ENCODE data around the gene FAM124A.

Gene FAM124A, protein sequence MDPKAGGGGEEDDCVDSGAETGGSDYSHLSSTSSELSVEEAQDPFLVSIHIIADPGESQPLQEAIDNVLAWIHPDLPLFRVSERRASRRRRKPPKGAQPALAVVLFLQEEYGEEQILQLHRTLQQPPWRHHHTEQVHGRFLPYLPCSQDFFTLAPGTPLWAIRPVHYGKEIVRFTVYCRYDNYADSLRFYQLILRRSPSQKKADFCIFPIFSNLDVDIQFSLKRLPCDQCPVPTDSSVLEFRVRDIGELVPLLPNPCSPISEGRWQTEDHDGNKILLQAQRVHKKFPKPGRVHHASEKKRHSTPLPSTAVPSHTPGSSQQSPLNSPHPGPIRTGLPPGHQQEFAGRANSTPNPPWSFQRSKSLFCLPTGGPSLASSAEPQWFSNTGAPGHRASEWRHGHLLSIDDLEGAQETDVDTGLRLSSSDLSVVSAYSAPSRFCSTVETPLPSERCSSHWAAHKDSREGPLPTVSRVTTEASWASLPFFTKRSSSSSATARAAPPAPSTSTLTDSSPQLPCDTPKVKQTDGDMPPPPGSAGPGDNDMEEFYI

DNA sequence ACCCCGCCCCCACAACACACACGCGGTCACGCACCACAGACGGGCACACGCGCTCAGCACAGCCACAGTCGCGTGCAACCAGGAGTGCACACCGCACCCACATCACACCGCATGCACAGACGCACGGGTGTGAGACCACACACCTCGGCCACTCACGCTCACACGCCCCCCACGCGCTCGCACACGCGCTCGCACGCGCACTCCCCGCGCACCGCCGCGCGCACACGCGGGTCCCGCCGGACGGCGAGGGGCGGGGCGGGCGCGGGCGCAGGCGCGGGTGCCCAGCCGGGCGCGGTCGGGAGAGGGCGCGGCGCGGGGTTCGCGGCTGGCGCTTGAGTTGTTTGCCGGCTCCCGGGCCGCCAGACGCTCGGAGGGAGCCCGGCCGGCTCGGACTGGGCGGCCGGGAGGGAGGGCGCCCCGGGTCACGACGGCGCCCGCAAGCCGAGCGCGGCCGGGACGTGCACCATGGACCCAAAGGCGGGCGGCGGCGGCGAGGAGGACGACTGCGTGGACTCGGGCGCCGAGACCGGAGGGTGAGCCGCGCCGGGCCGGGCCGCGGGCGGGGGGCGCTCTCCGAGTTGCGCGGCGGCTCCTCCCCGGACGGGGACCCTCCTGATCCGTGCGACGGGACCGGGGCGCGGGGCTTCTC, at the start of gene FAM124A:
FAM124A (plus strand) TSS at position 362 of the 649 bp plus-strand sequence; CDS start at position 466, 104 bp downstream.
- in situ Hi-C loops (cut with HindIII; ENCODE audit: low pct_ligation_motif_present, low pct_unique_long_range_greater_than_20kb, low sequenced_read_pairs) = no loop called here
- peak; percentile 42 for DNase-seq

DNA sequence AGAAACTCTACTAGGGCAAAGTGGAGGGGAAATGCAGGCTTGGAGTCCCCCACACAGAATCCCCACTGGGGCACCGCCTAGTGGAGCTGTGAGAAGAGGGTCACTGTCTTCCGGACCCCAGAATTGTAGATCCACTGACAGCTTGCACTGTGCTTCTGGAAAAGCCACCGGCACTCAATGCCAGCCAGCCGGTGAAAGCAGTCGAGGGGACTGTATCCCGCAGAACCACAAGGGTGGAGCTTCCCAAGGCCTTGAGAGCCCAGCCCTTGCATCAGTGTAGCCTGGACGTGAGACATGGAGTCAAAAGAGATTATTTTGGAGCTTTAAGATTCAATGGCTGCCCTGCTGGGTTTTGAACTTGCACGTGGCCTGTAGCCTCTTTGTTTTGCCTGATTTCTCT, 47.2 kb upstream of the FAM124A start:
- in situ Hi-C loops (cut with HindIII; ENCODE audit: low pct_ligation_motif_present, low pct_unique_long_range_greater_than_20kb, low sequenced_read_pairs) = no loop called here
- DNase-seq = no peak

DNA sequence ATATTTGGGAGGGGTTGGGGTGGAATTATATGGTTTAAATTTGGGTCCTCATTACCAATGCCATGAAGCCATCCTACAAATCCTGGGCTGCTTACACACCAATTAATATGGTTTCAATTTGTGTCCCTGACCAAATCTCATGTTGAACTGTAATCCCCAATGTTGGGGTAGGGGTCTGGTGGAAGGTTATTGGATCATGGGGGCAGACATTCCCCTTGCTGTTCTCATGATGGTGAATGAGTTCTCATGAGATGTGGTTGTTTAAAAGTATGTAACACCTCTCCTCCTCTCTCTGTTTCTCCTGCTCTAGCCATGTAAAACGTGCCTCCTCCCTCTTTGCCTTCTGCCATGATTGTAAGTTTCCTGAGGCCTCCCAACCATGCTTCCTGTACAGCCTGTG, 46.6 kb upstream of the FAM124A start:
- in situ Hi-C loops (cut with HindIII; ENCODE audit: low pct_ligation_motif_present, low pct_unique_long_range_greater_than_20kb, low sequenced_read_pairs) = no loop called here
- no peak for DNase-seq

DNA sequence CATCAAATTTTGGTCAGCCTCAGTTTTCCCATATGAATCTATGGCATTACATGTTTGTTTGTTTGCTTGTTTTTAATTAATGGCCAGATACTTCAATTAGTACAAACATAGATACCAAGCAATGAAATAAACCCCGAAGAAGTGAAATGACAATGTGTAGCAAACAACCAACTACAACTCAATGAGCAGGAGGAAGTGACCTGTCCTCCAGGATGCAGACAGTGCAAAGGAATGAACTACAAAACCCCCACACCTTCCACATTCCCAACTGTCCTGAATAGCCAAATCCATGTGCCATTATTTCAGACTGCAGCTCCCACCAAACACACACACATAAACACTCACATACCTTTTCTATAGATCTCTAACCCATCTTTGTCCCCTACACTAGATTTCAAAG, 45.0 kb upstream of the FAM124A start:
- in situ Hi-C loops (cut with HindIII; ENCODE audit: low pct_ligation_motif_present, low pct_unique_long_range_greater_than_20kb, low sequenced_read_pairs) = no loop called here
- no peak for DNase-seq

DNA sequence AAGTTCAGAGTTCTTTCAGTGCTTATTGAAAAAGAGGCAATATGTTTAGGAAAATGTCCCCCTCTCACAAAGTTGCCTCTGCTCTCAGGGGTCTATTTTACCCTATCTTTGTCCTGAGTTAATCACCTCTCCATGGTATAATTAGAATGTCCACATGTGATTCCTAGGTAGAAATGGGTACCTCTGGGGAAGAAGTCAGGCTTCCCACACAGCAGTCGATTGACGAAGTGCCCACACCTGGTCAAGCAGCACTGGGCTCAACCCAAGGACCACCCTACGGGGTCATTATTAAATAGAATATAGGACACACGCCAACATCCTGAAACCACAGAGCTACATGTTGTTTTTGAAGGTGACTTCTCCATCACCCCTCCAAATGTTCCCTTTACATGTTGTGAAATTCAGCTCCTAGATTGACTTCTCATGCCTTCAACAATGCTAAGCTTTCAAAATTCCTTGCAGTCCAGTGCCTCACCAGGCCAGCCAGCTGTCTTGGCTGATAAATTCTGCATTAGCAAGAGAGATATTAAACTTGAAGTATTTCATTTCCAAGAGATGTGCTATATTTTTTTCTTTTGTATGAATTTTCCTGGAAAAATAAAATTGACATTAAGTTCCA, 43.6 kb upstream of the FAM124A start:
- in situ Hi-C loops (cut with HindIII; ENCODE audit: low pct_ligation_motif_present, low pct_unique_long_range_greater_than_20kb, low sequenced_read_pairs) = no loop called here

DNA sequence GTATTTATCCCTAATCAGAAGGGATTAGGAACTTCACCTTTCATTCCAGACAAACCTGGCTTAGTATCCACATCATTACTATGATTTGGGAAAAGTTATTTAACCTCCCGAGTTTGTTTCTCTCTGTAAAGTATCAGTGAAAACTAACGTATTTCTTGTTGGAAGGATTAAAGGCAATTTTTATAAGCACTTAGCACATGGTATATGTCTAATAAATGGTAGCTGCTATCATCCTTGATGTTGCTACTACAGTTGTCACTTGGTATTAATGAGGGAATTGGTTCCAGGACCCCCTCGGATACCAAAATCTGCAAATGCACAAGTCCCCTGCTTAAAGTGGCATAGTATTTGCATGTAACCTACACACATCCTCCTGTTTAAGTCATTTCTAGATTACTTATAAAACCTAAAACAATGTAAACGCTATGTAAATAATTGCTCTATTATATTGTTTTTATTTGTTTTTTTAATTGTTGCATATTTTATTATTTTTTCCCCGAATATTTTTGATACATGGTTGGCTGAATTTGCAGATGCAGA, 42.7 kb upstream of the FAM124A start:
- in situ Hi-C loops (cut with HindIII; ENCODE audit: low pct_ligation_motif_present, low pct_unique_long_range_greater_than_20kb, low sequenced_read_pairs) = no loop called here
- no peak for DNase-seq

More for the DNA sequence above, 43.6 kb upstream of the FAM124A start:
- no peak for DNase-seq

DNA sequence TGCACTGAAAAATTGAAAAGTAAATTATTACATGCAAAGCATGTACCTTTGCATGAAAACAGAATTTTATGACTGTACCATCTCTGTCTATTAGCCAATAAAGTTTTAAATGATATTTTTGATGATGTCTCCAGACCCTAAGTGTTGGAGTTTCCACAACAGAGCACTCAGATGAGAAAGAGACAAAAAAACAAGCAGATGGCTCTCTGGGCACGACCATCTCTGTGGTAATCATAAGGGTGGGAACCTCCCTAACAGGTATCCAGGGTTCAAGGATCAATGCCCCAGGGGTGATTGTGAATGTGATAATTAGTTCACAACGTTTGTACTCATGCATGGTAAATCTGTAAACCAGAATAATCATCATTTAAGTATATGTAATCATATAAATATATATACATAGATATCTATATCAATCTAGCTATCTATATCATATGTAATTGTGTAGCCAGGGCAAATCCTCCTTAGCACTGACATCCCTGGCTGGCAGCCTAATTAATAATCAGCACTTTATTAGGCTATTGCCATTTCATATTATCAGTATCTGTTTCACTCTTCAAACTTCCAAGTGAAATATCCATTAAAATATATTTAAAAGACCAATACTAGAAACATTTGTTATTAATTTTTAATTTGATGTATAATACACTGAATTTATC, 41.2 kb upstream of the FAM124A start:
- DNase-seq = no peak
- in situ Hi-C loops (cut with HindIII; ENCODE audit: low pct_ligation_motif_present, low pct_unique_long_range_greater_than_20kb, low sequenced_read_pairs) = no loop called here

DNA sequence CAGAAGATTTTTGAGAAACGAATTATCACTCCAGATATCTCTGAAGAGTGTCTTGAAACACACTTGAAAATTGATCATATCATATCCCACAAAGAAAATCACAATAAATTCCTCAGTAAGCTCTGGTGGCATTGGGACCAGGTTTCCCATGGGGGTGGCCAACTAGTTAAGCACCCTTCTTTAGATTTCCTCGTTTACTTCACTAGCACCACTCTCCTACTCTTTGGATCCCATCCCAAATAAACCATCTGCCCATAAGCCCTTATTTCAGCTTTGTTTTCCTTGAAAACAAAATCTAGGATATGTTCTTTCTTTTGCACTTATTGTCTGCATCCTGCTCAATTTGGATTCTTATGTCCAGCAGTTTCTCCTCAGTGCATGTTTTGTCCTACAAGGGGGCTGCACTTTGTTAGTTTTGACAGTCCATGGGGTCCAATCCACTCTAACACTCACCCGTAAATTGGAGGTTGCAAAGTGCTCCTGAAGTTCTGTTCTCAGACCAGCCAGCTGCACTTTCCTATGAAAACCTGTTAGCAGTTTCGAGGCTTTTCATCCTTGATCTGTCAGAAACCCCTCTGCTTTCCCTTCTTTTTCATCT, 40.3 kb upstream of the FAM124A start:
- DNase-seq = no peak
- in situ Hi-C loops (cut with HindIII; ENCODE audit: low pct_ligation_motif_present, low pct_unique_long_range_greater_than_20kb, low sequenced_read_pairs) = no loop called here

DNA sequence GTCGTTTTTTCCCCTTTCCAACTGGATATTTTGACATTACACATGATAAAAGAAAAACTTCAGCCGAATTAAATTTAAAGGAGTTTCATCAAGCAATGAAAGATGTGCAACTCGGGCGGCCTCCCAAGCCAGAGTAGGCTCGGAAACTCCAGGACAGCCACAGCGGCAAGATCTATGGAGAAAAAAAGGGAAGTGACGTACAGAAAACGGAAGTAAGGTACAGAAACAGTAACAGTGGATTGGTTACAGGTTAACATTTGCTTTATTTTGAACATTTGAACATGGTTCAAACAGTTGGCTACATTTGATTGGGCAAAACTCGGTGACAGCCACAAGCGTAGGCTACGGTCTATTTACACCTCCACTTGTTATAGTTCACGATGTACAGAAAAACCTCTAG, 30.5 kb upstream of the FAM124A start:
- DNase-seq = no peak

DNA sequence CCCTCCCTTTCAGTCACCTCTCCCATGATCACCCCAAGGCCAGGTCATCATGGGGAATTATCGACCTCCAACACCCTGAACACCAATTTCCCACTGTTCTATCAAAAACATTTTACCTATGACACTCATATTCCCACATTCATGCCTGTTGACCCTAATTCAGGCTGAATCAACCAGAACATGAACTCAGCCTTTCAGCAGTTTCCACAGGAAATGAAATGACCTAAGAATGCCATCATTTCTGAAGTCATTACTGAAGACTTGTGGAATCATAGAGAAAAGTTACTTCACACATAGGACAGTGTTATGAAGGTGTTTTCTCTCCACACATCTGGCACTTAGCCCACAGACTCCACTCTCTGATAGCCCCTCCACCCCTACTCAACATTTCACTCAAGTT, 29.9 kb upstream of the FAM124A start:
- no peak for DNase-seq

More for the DNA sequence above, 30.5 kb upstream of the FAM124A start:
- in situ Hi-C loops (cut with HindIII; ENCODE audit: low pct_ligation_motif_present, low pct_unique_long_range_greater_than_20kb, low sequenced_read_pairs) = no loop called here

DNA sequence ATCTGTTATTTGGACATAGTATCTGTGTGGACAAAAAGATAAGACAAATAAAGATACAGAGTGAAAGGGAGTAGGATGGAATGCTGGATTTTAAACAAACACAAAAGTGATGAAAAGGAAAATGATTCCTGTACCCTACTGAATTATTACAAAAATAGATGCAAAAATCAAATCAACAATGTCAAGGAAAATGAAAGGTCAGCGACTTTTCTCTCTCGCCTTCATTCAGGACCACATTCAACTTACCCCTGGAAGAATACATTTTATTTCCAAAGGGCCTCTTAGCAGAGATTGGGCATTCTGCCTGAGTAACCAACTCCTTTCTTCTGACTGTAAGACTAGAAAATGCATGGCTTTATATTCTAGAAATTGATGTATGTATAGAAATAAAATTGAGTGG, 28.8 kb upstream of the FAM124A start:
- in situ Hi-C loops (cut with HindIII; ENCODE audit: low pct_ligation_motif_present, low pct_unique_long_range_greater_than_20kb, low sequenced_read_pairs) = no loop called here

More for the DNA sequence above, 29.9 kb upstream of the FAM124A start:
- in situ Hi-C loops (cut with HindIII; ENCODE audit: low pct_ligation_motif_present, low pct_unique_long_range_greater_than_20kb, low sequenced_read_pairs) = no loop called here

DNA sequence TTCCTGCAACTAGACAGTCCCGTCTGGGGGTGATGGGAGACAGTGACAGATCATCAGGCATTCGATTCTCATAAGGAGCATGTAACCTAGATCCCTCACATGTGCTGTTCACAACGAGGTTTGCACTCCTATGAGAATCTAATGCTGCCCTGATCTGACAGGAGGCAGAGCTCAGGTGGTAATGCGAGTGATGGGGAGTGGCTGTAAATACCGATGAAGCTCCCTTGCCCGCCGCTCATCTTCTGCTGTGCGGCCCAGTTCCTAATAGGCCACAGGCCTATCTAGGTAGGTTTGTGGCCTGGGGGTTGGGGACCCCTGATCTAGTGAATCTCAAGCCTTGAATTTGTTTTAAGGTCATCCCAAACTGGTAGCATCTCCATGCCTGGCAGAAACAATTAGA, 27.3 kb upstream of the FAM124A start:
- no peak for DNase-seq
- in situ Hi-C loops (cut with HindIII; ENCODE audit: low pct_ligation_motif_present, low pct_unique_long_range_greater_than_20kb, low sequenced_read_pairs) = no loop called here

More for the DNA sequence above, 28.8 kb upstream of the FAM124A start:
- no peak for DNase-seq

DNA sequence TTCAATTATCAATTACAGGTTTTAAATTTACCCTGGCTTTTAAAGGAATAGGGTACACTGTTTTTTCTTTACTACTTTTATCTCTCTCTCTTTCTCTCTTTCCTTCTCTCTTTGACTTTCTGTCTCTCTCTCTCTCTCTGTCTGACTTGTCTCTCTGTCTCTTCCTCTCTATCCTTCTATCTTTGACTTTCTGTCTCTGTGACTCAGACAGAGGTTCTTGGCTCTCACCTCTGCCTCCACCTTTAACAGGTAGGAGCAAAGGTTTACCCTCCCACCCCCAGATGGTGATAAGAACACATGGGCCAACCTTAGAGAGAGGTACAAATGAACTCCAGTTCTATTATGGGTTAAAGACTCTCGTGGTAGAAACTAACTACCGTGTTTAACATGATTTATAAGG, 20.3 kb upstream of the FAM124A start:
- in situ Hi-C loops (cut with HindIII; ENCODE audit: low pct_ligation_motif_present, low pct_unique_long_range_greater_than_20kb, low sequenced_read_pairs) = no loop called here
- no peak for DNase-seq

DNA sequence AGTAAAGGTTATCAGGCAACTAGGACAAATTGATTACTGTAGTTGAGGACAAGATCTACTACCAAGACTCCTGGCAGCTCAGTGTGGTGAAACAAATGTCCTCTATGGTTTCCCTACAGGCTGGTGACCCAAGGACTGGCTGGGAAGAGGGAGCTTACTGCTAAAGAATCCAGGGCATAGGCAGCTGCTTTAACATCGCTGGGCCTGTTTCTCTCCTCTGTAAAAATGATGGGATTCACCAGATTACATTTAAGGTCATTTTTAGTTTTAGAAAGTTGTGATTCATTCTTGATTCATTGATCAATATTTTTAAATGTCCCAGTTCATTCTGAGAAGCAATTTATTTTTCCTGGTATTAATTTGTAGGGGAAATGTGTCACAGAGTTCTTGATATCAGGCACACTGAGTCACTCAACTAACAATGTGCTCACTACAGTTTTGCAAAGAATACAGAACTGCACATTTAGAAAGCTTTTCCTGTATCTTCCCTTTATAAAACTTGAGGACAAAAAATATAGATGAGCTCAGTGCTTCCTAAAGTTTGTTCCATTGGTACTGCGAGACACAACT, 19.6 kb upstream of the FAM124A start:
- no peak for DNase-seq
- in situ Hi-C loops (cut with HindIII; ENCODE audit: low pct_ligation_motif_present, low pct_unique_long_range_greater_than_20kb, low sequenced_read_pairs) = no loop called here

DNA sequence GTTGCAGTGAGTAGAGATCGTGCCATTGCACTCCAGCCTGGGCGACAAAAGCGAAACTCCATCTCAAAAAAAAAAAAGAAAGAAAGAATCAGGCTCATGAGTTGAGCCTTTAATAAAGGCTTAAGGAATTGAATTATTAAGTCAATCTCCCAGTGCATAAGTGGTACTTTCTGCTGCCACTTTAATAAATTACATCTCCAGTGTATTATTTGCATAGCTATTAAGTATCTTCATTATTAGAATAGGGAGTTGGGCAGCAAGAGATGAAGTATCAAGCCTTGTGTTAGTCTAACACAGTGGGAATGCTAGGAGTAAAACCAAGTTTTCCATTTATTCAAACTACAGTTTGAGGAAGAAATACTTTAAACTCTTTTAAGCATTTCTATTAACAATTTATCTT, 15.6 kb upstream of the FAM124A start:
- in situ Hi-C loops (cut with HindIII; ENCODE audit: low pct_ligation_motif_present, low pct_unique_long_range_greater_than_20kb, low sequenced_read_pairs) = no loop called here
- DNase-seq = no peak

DNA sequence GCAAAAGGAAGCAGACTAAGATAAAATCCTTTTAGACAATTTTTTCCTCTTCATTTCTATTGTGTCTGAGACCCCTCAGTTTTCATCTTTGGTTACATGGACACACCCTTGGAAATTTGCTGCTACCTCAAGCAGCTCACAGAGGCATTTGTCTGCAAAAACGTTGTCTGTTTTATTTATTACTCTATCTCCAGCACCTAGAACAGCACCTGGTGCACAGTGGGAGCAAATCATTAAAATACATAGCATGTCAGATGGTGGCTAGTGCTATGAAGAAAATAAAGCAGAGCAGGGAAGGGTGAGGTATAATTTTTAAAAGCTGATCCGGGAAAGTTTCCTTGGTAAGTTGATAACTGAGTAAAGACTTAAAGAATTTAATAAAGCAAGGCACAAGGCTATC, 14.3 kb upstream of the FAM124A start:
- in situ Hi-C loops (cut with HindIII; ENCODE audit: low pct_ligation_motif_present, low pct_unique_long_range_greater_than_20kb, low sequenced_read_pairs) = no loop called here
- DNase-seq = no peak

DNA sequence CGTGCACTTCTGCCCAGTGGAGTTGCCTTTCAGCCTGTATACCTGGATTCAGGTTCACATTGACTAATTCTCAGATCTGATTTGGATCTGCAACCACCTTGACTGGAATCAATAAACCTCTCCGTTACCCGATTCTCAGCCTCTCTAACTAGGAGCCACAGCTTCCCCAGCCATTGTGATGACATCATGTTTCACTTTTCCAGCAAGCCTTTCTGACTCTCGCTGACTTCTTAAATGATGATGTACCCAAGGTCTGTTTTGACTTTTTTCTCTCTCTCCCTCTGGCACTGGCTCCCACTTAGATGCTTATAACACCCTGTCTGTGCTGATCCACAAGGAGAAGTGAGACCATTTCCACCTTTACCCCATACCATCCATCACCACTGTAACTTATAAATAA, 13.5 kb upstream of the FAM124A start:
- in situ Hi-C loops (cut with HindIII; ENCODE audit: low pct_ligation_motif_present, low pct_unique_long_range_greater_than_20kb, low sequenced_read_pairs) = no loop called here
- no peak for DNase-seq

DNA sequence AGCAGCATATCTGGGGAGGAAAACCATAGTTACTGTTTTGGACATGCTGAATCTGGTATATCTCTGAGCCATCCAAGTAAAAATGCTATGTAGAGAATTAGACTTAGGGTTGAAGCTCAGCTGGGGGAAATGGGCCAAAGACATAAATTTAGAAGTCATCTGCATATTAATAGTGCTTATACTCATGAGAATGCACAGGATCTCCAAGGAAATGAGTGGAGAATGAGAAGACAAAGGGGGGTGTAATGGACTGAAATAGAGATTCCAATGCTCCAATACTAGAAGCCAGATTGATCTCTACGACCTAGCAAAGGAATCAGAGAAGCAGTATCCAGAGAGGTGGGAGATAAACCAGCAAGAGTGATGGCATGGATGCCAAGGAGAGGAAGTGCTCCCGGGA, 10.3 kb upstream of the FAM124A start:
- in situ Hi-C loops (cut with HindIII; ENCODE audit: low pct_ligation_motif_present, low pct_unique_long_range_greater_than_20kb, low sequenced_read_pairs) = no loop called here

More for the DNA sequence above, 10.3 kb upstream of the FAM124A start:
- DNase-seq = no peak
